HG03354 (cell line): ENCODE results near the gene ACOT11.

Source experiments
- ATAC-seq: cut with Tn5 transposase; IDR thresholded peaks from one replicate; pipeline ENCODE4 v1.9.1; 2021; ENCODE audit warnings: mild to moderate bottlenecking; ENCODE audit not compliant: unreplicated experiment, poor library complexity, severe bottlenecking

The ACOT11 gene

GRCh38 chr1:54582566-54583306 is 34.7 kb downstream of the ACOT11 start:
- ATAC-seq, result no peak

DNA sequence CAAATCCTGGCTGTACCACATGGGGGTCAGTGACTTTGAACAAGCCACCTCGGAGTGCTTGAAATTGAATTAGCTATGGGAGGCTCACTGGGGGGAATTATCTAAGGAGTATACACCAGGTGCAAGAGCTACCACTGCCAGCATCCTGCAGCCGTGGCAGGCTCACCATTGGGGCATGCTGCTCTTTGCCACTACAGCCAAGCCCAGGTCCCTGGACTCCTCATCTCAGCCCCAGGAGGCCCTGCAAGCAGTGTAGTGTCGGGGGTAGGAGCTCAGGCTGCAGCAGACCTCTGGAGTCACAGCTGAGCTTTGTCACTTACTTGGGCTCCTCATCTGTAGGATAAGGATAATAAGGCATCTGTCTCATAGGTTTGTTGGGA is 35.3 kb downstream of the ACOT11 start:
- no peak for ATAC-seq

GRCh38 chr1:54583871-54584270 is 35.8 kb downstream of the ACOT11 start:
- no peak for ATAC-seq

GRCh38 chr1:54584575-54584974 is 36.5 kb downstream of the ACOT11 start:
- ATAC-seq, result no peak

GRCh38 chr1:54585181-54586066 is 37.4 kb downstream of the ACOT11 start:
- ATAC-seq, result no peak

DNA sequence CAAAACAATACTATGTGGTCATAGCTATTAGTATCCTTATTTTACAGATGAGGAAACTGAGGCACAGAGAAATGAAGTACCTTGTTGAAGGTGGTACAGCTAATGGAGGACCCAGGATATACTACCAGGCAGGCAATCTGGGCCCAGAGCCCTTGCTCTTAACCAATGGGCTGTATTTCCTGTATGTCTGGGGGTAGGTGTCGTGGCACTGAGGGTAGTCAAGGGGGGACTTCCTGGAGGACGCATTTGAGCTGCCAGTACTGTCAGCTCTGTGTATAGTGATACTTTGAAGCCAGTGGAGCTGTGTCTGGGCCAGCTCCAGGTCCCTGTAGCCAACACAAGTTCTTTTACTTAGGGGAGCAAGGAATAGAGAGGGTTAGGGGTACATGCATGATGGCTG is 40.3 kb downstream of the ACOT11 start:
- ATAC-seq, result no peak

DNA sequence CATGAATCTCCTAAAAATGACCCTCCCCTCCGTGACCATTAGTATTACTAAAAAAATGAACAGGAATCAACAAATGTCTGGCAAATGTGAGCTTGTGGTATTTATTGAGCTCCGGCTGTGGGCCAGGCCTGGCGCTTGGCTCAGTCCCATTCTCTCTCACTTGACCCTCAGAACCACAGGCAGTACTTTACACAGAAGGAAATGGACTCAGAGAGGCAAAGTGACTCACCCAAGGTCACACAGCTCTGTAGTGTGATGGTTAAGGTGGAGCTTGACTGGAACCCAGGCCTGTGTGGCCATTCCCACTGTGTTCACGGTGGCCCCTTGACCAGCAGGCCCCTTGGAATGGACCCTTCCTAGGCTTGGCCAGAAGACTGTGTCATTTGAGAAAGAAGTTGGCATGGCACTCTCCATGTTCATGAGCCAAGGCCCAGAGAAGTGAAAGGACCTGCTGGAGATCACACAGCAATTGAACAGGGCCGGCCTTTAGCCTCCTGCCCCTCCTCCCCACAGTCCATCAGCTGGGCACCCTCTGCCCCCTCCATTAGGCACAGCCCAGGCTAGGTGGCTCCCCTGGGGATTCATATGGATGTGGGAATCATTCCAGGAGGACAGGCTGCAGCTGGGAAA is 43.2 kb downstream of the ACOT11 start:
- no peak for ATAC-seq

DNA sequence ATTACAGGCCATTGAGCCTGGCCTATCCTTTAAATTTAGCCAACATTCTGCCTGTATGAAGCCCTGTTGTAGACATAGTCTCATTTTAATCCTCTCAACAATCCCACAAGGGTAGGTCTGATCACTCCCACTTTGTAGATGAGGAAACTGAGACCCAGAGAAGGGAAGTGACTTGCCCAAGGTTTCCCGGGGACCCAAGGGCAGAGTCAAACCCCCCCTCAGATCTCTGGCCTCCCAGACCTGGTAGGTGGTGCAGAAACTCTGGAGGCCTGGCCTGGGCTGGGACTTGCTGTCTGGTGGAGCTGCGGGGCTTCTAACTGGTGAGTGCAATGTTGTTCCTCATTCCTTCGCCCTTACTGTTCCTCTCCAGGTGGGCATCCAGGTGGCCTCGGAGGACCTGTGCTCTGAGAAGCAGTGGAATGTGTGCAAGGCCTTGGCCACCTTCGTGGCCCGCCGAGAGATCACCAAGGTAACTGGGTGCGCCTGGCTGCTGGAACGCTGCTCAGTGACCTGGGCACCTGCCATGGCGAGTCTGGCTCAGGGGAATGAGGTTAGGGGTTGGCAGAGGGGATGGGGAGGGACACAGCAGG is 45.6 kb downstream of the ACOT11 start:
- ATAC-seq, result no peak

DNA sequence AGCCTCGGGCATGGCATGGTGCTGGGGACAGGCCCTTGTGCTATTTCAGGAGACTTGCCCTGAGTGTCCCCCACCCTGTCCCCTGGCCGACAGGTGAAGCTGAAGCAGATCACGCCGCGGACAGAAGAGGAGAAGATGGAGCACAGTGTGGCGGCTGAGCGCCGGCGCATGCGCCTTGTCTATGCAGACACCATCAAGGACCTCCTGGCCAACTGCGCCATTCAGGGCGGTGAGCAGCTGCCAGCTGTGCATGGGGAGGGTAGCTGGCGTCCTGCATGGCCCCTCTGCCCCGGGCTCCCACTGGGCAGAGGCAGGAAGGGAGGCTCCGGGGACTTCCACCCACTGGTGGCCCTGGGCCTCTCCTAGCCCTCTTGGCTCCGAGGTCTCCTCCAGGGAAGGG is 46.4 kb downstream of the ACOT11 start:
- no peak for ATAC-seq

GRCh38 chr1:54595956-54596498 is 48.0 kb downstream of the ACOT11 start:
- no peak for ATAC-seq

DNA sequence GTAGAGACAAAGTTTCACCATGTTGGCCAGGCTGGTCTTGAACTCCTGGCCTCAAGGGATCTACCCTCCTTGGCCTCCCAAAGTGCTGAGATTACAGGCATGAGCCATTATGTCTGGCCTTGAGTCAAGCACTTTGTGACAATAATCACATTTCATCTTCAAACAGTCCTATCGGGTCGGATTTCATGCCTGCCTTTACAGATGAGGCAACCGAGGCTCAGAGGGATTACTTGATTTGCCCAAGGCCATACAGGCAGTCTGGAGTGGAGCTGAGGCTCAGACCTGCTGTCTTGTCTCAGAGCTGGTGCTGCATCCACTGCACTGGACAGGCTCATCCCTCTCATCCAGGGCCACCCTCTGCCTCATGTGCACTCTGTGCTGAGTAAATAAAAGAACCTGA is 48.7 kb downstream of the ACOT11 start:
- ATAC-seq, result no peak

GRCh38 chr1:54597455-54598030 is 49.5 kb downstream of the ACOT11 start:
- no peak for ATAC-seq

GRCh38 chr1:54599211-54599823 is 51.3 kb downstream of the ACOT11 start:
- no peak for ATAC-seq

GRCh38 chr1:54600947-54601721 is 53.1 kb downstream of the ACOT11 start:
- no peak for ATAC-seq

- ATAC-seq, result no peak
Measured at GRCh38 chr1:54601730-54602129, 53.7 kb downstream of the ACOT11 start.

GRCh38 chr1:54602554-54602953 is 54.5 kb downstream of the ACOT11 start:
- ATAC-seq, result no peak

DNA sequence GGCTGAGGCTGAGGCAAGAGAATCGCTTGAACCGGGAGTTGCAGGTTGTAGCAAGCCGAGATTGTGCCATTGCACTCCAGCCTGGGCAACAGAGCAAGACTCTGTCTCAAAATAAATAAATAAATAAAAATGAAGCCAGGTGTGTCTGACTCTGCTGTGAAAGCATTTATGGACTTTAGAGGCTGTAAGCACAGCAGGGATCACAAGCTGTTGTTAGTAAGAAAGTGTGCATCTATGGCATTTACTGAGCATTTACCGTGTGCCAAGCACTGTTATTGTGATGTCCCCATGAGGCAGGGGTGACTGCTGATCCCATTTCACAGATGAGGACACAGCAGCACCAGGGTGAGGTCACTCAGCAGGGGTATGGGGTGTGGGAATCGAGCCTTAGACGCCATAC is 55.2 kb downstream of the ACOT11 start:
- ATAC-seq, result no peak

DNA sequence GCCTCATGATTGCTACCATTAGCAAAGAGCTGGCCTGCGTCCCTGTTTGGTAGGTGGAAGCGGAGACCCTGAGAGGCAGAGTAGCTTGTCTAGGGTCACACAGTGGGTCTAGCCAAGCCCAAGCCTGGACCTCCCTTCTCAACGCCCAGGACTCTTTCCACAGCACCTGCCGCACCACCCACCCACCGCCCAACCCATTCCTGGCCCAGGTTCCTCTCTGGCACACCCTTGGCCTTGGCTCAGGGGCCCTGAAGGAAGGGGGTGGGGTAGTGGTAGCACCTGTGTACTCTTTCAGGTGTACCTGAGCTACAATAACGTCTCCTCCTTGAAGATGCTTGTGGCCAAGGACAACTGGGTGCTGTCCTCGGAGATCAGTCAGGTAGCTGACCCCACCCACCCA is 56.0 kb downstream of the ACOT11 start:
- ATAC-seq, result no peak
